Measurements from ENCODE around the gene MAD2L1.

Gene MAD2L1

DNA sequence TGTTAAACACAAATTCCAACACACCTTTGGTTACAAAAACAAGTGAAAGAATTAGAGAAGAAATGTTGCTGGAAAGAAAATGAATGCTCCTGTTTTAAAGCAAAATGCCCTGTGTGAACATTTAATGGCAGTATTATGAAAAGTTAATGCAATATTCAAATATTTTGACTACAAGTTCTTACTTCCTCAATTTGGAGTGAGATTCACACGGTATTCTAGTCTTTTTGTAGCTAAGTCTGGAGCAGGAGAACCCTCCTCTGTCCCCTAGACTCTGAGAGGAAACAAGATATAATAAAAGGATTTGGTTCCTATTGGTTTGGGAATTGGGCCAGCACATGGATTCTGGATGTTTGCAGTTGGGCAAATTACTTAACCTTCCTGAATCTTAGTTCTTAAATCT lies 12.7 kb downstream of the MAD2L1 start:
- Mint-ChIP-seq H3K27me3 (no peaks in the 10 kb centered on the region), H3K4me1 (peaks cover 5% of the 10 kb centered on the region), H3K36me3 (ENCODE audit: insufficient read depth) (peaks cover 1% of the 10 kb centered on the region), H3K4me3 (no peak overlapping the region), H3K27ac (ENCODE audit: low read depth) (no peak overlapping the region), H3K9me3 (no peaks in the 10 kb centered on the region)
- ATAC-seq (replicated peaks; ENCODE audit: extremely low read depth, poor library complexity, severe bottlenecking) (no peak), DNase-seq (ENCODE audit: low spot score in 2 of 2) (no peak)

DNA sequence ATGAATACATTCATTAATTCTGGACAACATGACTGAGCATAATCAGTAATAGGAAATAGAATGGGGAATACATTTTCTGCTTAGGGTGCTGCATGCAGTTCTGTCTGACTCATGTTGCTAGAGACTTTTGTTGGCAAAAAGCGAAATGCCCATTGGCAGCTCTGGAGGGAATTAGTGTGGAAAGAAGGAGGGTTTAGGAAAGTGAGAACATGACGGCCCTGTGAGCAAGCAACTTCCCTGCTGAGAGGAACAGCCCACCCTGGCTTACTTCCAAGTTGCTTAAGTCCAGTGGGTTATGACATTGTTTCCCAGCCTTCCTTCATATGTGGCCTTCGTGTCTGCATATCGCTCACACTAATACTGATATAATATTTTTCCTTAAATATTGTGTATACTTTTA lies 13.8 kb downstream of the MAD2L1 start:
- H3K27ac Mint-ChIP-seq (ENCODE audit: low read depth): no peak overlapping the region
- H3K36me3 Mint-ChIP-seq (ENCODE audit: insufficient read depth): no peaks in the 10 kb centered on the region
- H3K4me3 Mint-ChIP-seq: no peak overlapping the region
- no peak for DNase-seq (ENCODE audit: low spot score in 2 of 2)
- no peaks in the 10 kb centered on the region for H3K9me3 Mint-ChIP-seq
- peaks cover 5% of the 10 kb centered on the region for H3K4me1 Mint-ChIP-seq
- no peaks in the 10 kb centered on the region for H3K27me3 Mint-ChIP-seq
- no peak for ATAC-seq (replicated peaks; ENCODE audit: extremely low read depth, poor library complexity, severe bottlenecking)

DNA sequence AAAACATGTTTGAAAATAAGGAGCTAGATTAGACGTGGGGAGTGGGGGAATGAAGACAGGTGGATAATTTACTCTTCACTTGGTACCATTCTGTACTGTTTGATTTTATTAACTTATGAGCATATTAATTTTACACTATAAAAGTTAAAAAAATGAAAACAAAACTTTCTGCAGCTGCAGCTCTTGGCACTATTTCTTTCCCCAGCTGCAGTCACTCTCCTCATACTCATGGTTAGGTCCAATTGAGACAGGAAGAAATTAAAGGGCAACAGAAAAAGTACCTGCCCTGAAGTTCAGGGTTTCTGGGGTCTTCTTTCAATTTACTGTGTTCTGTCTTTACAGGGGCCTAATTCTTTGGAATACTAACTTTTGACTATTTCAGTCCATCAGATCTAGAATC lies 15.4 kb downstream of the MAD2L1 start:
- no peak overlapping the region for H3K27ac Mint-ChIP-seq (ENCODE audit: low read depth)
- no peaks in the 10 kb centered on the region for H3K36me3 Mint-ChIP-seq (ENCODE audit: insufficient read depth)
- no peaks in the 10 kb centered on the region for H3K9me3 Mint-ChIP-seq
- H3K4me1 Mint-ChIP-seq: peaks cover 5% of the 10 kb centered on the region
- DNase-seq (ENCODE audit: low spot score in 2 of 2): no peak
- H3K4me3 Mint-ChIP-seq: no peak overlapping the region
- ATAC-seq (replicated peaks; ENCODE audit: extremely low read depth, poor library complexity, severe bottlenecking): no peak
- no peaks in the 10 kb centered on the region for H3K27me3 Mint-ChIP-seq

DNA sequence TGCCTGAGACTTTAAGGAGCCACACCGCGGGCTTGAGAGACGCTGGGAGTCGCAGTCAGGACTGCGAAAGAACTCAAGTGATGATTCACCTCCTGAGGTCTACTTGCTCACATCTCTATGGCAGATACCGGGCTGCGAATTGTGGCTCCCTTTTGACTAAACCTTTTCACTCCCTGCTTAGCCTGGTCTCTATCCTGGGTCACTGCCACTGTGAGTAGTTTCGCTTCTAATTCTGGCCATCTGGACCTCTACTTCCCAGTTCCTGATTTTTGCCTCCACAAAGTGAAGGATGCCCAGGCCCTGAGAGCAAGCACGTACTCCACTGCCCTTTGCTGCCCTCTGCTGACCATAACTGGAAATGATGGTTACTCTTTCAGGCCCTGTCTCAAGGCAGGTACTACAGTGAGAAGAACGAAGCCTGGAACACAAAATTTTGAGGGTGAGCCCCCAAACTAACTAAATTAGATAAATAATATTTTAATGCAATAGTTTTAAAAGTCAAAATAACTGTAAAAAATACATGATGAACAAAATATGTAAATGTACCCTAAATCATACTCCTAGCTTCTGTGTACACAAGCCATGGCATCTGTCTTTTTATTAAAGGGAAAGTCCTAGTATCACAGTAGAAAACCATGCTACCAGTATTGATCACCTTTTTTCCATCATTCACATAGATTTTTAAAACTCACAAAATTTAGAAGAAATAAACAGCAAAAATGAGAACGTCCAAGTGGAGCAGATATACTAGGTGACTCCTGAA lies 16.7 kb downstream of the MAD2L1 start:
- peaks cover 5% of the 10 kb centered on the region for H3K4me1 Mint-ChIP-seq
- no peaks in the 10 kb centered on the region for H3K9me3 Mint-ChIP-seq
- ATAC-seq (replicated peaks; ENCODE audit: extremely low read depth, poor library complexity, severe bottlenecking) (peak; percentile 82), DNase-seq (ENCODE audit: low spot score in 2 of 2) (peak; percentile 57 to 66)
- H3K4me3 Mint-ChIP-seq: no peak overlapping the region
- no peak overlapping the region for H3K27ac Mint-ChIP-seq (ENCODE audit: low read depth)
- H3K36me3 Mint-ChIP-seq (ENCODE audit: insufficient read depth): no peaks in the 10 kb centered on the region
- no peaks in the 10 kb centered on the region for H3K27me3 Mint-ChIP-seq

DNA sequence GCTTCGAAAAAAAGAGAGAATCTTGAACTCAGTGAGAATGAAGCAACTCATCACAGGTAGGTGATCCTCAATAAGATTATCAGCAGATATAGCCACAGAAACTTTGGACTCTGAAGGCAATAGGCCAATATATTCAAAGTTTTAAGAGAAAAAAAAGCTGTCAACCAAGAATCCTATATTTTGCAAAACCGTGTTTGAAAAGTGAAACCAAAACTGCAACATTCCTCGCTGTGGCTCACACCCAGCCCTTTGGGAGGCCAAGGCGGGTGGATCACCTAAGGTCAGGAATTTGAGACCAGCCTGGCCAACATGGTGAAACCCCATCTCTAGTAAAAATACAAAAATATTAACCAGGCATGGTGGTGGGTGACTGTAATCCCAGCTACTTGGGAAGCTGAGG lies 22.8 kb downstream of the MAD2L1 start:
- DNase-seq (ENCODE audit: low spot score in 2 of 2): no peak
- H3K9me3 Mint-ChIP-seq: peaks cover 7% of the 10 kb centered on the region
- no peak for ATAC-seq (replicated peaks; ENCODE audit: extremely low read depth, poor library complexity, severe bottlenecking)

DNA sequence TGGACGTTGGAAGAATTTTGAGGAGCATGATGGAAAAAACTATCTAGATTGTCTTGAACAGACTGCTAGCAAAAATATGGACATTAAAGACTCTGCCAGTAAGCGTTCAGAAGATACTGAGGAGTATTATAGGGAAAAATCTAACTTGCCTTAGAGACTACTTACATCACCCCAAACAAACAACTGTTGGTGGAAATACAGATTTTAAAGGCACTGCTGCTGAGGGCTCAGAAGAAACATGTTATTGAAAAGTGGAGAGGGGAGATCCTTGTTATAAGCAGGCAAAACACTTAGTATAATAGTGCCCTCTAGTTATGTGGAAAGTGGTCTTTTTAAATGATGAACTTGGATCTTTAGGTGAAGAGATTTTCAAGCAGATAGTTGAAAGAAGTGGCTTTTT lies 29.2 kb downstream of the MAD2L1 start:
- Mint-ChIP-seq H3K36me3 (ENCODE audit: insufficient read depth) (no peaks in the 10 kb centered on the region), H3K4me1 (no peaks in the 10 kb centered on the region), H3K4me3 (no peak overlapping the region), H3K27me3 (peaks cover 48% of the 10 kb centered on the region), H3K27ac (ENCODE audit: low read depth) (no peak overlapping the region), H3K9me3 (no peaks in the 10 kb centered on the region)
- ATAC-seq (replicated peaks; ENCODE audit: extremely low read depth, poor library complexity, severe bottlenecking) (no peak), DNase-seq (ENCODE audit: low spot score in 2 of 2) (no peak)

More for the DNA sequence above, 22.8 kb downstream of the MAD2L1 start:
- no peaks in the 10 kb centered on the region for H3K36me3 Mint-ChIP-seq (ENCODE audit: insufficient read depth)
- H3K4me1 Mint-ChIP-seq: peaks cover 6% of the 10 kb centered on the region
- H3K4me3 Mint-ChIP-seq: no peak overlapping the region
- no peaks in the 10 kb centered on the region for H3K27me3 Mint-ChIP-seq
- no peak overlapping the region for H3K27ac Mint-ChIP-seq (ENCODE audit: low read depth)

DNA sequence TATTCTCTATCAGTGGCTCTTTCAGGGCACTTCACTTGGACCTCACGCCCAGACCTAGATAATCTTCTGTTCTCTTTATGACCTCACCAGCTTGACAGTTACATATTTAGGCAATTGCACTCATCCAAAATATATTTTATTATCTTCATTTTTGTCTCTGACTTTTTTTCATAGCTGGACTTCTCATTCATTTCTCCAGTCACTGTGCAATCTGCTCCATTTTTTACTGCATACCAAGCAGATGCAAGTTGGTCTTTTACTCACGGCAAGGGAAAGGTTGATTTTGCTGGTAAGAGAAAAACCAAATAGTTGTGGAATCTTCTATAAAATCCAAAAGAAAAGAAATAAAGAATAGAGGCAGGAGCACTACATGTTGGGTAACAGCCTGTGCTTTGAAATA lies 31.7 kb downstream of the MAD2L1 start:
- H3K27me3 Mint-ChIP-seq: peaks cover 62% of the 10 kb centered on the region
- no peak overlapping the region for H3K4me3 Mint-ChIP-seq
- H3K4me1 Mint-ChIP-seq: no peaks in the 10 kb centered on the region
- DNase-seq (ENCODE audit: low spot score in 2 of 2) (no peak), ATAC-seq (replicated peaks; ENCODE audit: extremely low read depth, poor library complexity, severe bottlenecking) (no peak)
- H3K27ac Mint-ChIP-seq (ENCODE audit: low read depth): no peak overlapping the region
- no peaks in the 10 kb centered on the region for H3K36me3 Mint-ChIP-seq (ENCODE audit: insufficient read depth)
- H3K9me3 Mint-ChIP-seq: no peaks in the 10 kb centered on the region

DNA sequence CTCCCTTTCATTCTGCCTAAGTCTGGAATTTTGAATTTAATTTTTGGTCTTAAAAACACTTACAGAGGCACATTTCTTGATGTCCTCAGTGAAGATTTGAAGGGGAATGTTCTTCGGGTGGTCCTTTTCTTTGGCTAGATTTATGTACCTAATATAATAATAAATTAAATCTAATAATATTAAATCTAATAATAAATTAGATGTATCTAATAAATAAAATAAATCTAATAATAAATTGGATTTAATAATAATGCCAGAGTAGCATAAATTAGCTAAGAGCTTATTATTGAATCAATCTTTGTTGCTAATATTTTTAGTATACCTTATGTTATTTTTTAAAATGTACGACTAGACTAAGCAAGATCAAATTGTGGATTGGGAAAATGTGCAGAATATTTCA lies 39.8 kb downstream of the MAD2L1 start:
- H3K4me1 Mint-ChIP-seq: no peaks in the 10 kb centered on the region
- DNase-seq (ENCODE audit: low spot score in 2 of 2) (no peak), ATAC-seq (replicated peaks; ENCODE audit: extremely low read depth, poor library complexity, severe bottlenecking) (no peak)
- no peak overlapping the region for H3K27ac Mint-ChIP-seq (ENCODE audit: low read depth)
- H3K27me3 Mint-ChIP-seq: peaks cover 12% of the 10 kb centered on the region
- no peaks in the 10 kb centered on the region for H3K9me3 Mint-ChIP-seq
- H3K4me3 Mint-ChIP-seq: no peak overlapping the region
- H3K36me3 Mint-ChIP-seq (ENCODE audit: insufficient read depth): no peaks in the 10 kb centered on the region

DNA sequence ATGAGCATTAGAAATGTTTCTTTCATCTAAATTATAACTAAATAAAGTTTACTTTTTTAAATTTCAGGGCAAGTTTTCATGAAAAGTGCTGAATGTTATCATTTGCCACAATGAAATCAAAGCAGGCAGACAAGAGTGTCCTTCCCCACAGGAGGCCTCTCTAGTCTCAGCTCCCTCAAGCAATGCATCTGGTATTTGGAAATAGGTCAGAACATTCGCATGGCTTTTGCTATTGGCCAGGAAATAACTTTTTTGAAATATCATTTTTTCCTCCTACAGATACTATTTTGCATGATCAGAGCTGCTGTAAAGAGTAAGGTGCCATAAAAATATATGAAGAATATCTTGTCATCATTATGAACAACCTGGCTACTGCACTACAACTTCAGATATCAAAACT lies 41.1 kb downstream of the MAD2L1 start:
- no peak for DNase-seq (ENCODE audit: low spot score in 2 of 2)
- H3K4me3 Mint-ChIP-seq: no peak overlapping the region
- H3K9me3 Mint-ChIP-seq: no peaks in the 10 kb centered on the region
- H3K4me1 Mint-ChIP-seq: no peaks in the 10 kb centered on the region
- H3K27ac Mint-ChIP-seq (ENCODE audit: low read depth): no peak overlapping the region
- H3K27me3 Mint-ChIP-seq: peaks cover 7% of the 10 kb centered on the region
- H3K36me3 Mint-ChIP-seq (ENCODE audit: insufficient read depth): no peaks in the 10 kb centered on the region
- ATAC-seq (replicated peaks; ENCODE audit: extremely low read depth, poor library complexity, severe bottlenecking): no peak

DNA sequence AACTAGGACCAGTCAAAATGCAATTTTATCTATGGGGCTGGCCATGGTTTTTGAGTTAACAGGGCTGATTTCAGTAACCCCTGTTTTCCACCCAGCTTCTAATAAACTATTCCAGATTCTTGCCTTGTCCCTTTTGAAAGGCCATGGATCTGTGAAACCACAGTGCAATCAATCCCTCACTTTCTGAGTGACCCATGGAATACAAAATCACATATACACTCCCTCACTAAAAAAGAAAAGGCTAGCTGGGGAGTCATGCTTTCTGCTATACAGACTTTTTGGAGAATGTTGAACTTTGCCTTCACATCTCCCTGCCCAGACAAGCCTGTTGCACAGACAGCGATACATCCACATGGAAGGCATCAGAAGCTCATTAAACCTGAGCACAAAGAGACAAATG lies 47.9 kb downstream of the MAD2L1 start:
- Mint-ChIP-seq H3K27ac (ENCODE audit: low read depth) (no peak overlapping the region), H3K36me3 (ENCODE audit: insufficient read depth) (no peaks in the 10 kb centered on the region), H3K27me3 (peaks cover 34% of the 10 kb centered on the region), H3K4me1 (no peaks in the 10 kb centered on the region), H3K9me3 (no peaks in the 10 kb centered on the region), H3K4me3 (no peak overlapping the region)
- ATAC-seq (replicated peaks; ENCODE audit: extremely low read depth, poor library complexity, severe bottlenecking) (no peak), DNase-seq (ENCODE audit: low spot score in 2 of 2) (no peak)

DNA sequence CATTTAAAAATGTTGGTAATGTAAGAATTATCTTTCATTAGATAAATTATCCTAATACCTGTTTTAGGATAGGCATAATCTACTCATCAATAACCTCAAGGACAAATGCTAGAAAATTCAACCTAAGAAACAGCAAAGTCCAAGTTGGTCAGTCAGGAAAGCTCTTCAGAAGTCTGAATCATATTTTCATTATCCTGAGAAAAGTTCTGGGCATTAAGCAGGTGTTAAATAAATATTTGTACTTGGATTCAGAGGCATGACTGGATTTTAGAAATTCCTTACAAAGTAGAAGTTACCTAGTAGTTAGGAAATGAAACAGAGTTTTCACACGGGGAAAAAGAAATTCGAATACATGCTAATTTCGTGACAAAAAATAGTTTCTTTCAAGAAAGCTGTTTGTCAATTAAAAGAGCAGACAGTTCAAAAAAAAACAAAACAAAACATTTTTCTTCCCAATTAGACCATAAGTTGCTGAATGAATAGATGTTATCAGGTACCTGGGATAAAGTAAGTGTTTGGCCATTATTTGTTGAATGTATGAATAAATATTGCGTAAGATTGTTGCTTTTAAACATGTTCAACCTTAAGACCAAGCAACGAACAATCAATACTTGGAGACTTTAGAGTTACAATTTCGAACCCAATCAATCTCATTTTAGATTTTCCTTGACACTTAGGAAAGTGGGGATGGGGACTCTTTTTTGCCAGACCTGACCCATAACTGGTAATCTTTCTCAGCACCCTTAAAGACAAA lies 48.5 kb downstream of the MAD2L1 start:
- DNase-seq (ENCODE audit: low spot score in 2 of 2) (no peak), ATAC-seq (replicated peaks; ENCODE audit: extremely low read depth, poor library complexity, severe bottlenecking) (no peak)
- Mint-ChIP-seq H3K36me3 (ENCODE audit: insufficient read depth) (no peaks in the 10 kb centered on the region), H3K27me3 (peaks cover 41% of the 10 kb centered on the region), H3K4me3 (no peak overlapping the region), H3K4me1 (no peaks in the 10 kb centered on the region), H3K27ac (ENCODE audit: low read depth) (no peak overlapping the region), H3K9me3 (no peaks in the 10 kb centered on the region)

DNA sequence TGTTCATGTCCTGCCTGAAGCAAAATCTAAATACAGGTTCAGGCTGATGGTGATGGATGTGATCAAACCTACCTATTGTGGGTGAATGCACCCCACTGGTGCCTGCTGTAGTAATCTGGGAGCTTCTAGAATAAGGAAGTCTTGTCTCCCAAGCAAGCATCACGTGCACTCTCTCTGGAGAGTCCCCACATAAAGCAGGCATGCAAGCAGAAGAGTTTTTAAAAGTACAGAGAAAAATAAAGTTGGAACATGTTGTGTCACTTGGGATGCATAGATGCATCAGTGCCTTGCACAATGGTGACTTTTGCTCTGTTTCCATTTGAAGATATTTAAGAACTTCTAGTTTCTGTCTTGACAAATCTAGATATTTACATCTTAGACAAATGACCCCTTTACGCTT lies 54.9 kb downstream of the MAD2L1 start:
- Mint-ChIP-seq H3K27ac (ENCODE audit: low read depth) (no peak overlapping the region), H3K9me3 (no peaks in the 10 kb centered on the region), H3K36me3 (ENCODE audit: insufficient read depth) (peaks cover 2% of the 10 kb centered on the region), H3K4me3 (no peak overlapping the region), H3K27me3 (peaks cover 59% of the 10 kb centered on the region), H3K4me1 (no peaks in the 10 kb centered on the region)
- ATAC-seq (replicated peaks; ENCODE audit: extremely low read depth, poor library complexity, severe bottlenecking): no peak
- no peak for DNase-seq (ENCODE audit: low spot score in 2 of 2)

DNA sequence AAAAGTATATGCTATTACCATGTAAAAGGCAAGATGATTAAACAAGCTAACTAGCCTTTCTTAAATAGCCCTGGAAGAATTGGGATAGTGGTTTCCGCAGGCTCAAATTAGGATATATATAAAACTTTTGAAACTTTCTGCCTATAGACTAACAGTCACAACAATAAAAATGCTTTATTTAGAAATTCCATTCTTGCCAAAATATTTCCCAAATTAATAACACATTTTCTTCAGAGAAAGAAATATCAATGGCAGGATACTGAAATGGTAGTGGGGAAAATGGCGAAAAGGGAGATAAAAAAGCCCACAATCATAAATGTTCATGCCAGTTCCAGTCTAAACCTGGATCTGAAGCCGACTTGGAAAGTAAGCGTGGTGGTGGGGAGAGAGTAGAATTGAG lies 56.0 kb downstream of the MAD2L1 start:
- no peak overlapping the region for H3K27ac Mint-ChIP-seq (ENCODE audit: low read depth)
- H3K4me3 Mint-ChIP-seq: no peak overlapping the region
- peaks cover 49% of the 10 kb centered on the region for H3K27me3 Mint-ChIP-seq
- H3K4me1 Mint-ChIP-seq: no peaks in the 10 kb centered on the region
- H3K9me3 Mint-ChIP-seq: no peaks in the 10 kb centered on the region
- peaks cover 2% of the 10 kb centered on the region for H3K36me3 Mint-ChIP-seq (ENCODE audit: insufficient read depth)
- DNase-seq (ENCODE audit: low spot score in 2 of 2) (no peak), ATAC-seq (replicated peaks; ENCODE audit: extremely low read depth, poor library complexity, severe bottlenecking) (no peak)

All from central memory CD8-positive, alpha-beta T cell (primary cell).